SW 1271 (cell line): ENCODE data around the gene MPZL3.

Experiments
- DNase-seq, 2 experiments: peaks; one replicate each; lab custom pipeline; 2025; lab: John Stamatoyannopoulos, UW

The MPZL3 gene, protein sequence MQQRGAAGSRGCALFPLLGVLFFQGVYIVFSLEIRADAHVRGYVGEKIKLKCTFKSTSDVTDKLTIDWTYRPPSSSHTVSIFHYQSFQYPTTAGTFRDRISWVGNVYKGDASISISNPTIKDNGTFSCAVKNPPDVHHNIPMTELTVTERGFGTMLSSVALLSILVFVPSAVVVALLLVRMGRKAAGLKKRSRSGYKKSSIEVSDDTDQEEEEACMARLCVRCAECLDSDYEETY

DNA sequence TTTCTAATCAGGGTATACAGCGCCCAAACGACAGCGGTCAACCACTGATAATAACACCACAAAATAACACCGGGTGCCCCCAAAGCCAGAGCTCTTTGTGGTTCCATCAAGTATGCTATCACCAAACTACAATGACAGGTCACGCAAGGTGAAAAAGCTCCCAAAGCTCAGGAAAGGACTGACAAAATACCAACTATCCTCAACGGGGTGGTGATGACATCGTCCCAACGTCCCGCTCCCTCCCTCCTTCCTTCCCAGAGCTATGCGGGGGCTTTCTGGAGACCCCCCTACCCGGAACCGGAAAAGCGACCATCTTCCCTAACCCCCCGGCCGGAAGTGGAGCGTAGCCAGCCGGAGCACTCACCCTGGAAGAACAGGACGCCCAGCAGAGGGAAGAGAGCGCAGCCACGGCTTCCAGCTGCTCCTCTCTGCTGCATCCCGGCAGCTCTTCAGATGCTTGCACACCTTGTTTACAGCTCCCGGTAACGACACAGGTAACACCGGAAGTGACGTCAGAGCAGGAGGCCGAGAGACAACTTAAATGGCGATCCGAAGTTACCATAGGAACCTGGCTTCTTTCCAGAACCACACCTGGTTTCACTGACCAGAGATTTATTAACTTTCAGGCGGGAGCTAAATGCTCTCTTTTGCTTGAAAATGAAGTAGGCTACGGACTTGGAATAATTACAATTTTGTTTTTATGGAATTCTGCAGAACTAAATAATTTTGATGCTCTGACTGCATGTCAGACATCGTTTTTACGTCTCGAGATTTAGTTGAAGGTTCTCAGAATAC is at the start of gene MPZL3:
Gene MPZL3, minus strand, starts transcription at position 508 of the 795 bp plus-strand sequence. Its CDS starts 71 bp downstream, at position 437.
- no peak for DNase-seq

DNA sequence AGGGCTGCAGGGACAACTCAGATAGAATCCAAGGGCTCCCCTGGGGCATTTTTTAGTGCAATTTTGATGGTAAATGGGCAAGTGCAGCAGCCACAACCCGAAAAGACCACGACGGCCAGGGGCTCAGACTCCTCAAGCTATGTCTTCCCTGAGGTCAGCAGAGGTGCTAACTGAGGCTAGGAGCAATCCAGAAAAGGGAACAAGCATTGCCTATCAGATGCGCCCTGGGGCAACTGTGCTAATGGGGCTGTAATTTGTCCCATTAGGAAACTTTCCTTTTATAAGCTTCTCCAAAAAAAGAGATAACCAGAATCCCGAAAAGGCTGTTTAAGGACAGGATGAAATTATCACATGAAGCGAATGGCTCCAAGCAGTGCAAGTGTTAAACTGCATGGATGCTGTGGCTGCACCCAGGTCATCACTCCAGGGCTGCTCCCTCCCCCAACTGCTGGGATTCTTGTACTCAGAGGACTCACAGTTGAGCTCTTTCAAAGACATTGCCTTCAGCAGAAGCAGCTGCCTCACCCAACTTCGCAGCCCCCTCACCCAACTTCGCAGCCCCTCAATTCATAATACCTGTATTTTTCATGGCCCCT is 49.5 kb upstream of the MPZL3 start:
- no peak for DNase-seq

DNA sequence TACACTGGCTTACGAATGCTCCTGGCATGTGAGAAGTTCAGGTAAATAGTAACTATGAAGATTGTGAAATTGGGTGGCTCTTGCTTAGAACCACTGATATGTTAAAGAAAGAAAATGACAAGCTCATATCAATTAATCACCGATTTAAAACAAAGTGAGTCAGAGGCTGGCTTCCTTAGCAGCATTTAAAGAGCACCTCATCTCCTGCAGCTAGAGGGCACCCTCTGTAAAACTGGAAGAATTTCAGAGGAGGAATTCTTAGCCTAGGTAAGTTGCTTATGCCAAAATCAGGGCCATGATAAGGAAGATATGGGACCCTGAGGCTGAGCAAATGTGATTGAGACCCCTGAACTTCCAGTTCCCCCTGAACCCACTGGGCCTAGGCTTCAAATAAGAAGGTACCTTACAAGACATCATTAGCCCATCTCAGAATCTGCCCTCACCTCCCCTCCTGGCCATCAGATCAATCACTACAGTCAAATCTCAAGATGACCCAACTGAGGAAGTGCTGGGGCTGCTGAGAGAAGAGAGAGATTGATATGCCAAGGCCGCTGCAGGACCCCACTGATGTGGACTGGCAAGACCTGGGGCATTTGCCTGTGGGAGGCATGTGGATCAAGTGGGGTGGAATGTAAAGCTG is 43.8 kb upstream of the MPZL3 start:
- no peak for DNase-seq

DNA sequence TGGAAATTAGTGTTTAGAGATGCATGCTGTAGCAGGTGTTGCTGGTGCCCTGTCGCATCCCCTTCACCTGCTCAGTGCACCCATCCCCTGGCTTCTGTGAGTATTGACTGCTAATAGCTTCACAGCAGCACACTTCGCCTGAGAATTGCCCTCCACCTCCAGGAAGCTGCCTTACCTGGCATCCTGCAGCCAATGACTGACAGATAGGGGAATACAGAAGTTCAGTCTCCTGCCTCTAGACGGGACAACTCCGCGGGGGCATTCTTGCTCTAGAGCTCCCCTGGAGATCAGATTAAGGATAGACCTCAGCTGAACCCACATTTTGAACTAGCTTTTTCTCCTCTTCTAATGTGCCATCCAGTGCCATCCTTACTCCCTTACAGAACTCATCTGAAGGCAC is 43.0 kb upstream of the MPZL3 start:
- DNase-seq: no peak

DNA sequence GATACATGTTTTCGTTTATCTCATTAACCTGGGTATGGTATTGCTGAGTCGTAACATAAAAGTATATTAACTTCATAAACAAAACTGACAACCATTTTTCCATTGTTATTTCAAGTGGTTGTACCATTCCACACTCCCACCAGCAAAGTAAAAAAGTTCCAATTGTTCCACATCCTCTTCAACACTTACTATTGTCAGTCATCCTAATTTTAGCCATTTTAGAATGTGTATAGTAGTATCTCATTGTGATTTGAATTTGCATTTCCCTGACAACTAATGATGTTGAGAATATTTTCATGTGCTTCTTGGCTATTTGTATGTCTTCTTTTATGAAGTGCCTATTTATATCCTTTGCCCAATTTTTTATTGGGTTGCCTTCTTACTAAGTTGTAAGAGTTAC is 41.9 kb upstream of the MPZL3 start:
- no peak for DNase-seq

DNA sequence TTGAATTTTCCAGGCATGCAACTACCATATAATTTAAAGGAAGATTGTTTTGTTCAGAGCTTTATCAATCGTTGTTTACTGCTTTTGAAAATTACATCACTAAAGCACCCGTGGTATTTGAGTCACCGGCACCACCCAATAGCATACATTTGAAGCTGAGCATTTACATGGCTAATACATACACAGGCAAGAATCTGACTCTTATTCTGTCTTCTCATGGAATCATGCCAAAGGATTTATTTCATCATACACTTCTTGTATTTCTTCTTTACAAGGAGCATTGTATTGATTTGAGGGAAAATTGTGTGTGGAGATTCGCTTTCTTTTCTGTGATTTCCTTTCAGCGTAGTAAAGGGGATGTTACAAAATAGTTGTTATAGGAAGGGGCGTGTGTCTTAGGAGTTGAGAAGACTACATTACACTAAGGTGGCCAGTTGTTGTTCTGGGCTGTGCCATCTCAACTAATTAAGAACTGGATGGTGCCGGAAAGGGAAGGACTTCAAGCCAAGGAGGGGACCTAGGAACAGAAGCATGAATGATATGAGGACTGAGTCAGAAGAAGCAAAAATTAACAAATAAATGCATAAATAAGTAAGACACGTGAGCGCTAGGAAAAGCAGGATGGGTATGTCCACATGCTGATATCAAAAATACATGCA is 39.4 kb upstream of the MPZL3 start:
- DNase-seq: no peak

DNA sequence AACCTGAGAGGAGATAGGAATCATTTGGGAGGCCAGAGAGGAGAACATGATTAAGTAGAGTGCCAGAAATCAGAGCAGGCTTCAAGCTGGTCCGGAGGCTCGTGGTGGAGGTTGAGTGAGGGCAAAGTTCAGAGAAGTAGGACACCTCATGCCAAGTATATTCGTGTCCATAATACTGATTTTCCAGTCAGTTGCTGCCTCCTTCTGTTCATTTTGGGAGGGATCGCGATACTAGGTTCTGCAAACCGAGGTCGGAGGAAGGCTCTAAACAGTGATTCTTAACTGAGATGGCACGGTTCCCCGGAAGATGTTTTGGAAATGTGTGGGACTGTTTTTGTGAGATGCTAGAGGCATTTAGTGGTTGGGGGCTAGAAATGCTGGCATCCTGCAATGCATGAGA is 38.8 kb upstream of the MPZL3 start:
- DNase-seq: peak in 1 of 2 experiments; percentile 2

DNA sequence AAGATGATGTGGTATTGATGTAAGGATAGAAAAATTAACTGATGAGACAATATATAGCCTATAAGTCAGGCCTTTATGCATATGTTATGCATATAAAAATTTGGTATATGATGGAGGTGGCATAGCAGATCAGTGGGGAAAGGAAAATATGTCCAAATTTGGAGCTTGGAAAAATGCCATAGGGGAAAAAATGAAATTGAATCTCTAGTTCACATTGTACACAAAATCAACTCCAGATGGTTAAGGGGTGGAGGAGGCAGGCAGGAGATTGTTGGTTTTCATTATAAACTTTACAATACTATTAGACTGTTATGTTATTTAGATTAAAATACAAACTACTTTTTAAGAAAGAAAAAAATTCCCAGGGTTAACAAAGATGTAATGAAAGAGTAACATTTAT is 37.2 kb upstream of the MPZL3 start:
- no peak for DNase-seq

DNA sequence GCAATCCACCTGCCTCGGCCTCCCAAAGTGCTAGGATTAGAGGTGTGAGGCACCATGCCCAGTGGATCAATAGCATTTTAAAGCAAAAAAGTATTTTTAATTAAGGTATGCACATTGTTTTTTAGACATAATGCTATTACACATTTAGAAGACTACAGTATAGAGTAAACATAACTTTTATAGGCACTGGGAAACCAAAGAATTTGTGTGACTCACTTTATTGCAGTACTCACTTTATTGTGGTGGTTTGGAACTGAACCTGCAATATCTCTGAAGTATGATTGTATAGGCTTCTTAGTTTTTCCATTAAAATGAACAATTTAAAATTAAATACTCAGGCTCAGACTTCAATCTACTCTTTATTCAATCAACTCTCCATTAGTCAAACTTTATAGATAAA is 34.8 kb upstream of the MPZL3 start:
- no peak for DNase-seq

DNA sequence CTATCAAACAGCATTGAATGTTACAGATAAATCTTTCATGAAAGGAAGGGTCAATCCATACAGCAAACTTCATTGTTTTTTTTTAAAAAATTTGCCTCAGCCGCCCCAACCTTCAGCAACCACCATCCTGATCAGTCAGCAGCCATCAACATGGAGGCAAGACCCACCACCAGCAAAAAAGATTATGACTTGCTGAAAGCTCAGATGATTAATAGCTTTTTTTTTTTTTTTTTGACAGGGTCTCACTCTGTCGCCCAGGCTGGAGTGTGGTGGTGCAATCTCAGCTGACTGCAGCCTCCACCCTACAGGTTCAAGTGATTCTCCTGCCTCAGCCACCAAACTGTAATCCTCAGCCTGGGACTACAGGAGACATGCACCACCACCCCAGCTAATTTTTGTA is 34.4 kb upstream of the MPZL3 start:
- no peak for DNase-seq

DNA sequence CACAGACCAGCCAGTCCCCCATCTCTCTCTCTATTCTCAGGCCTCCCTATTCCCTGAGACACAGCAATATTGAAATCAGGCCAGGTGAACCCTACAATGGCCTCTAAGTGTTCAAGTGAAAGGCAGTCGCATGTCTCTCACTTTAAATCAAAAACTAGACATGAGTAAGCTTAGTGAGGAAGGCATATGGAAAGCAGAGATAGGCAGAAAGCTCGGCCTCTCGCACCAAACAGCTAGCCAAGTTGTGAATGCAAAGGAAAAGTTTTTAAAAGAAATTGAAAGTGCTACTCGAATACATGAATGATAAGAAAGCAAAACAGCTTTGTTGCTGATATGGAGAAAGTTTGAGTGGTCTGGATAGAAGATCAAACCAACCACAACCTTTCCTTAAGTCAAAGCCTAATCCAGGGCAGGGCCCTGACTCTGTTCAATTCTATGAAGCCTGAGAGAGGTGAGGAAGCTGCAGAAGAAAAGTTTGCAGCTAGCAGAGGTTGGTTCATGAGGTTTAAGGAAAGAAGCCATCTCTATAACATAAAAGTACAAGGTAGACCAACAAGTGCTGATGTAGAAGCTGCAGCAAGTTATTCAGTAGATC is 31.7 kb upstream of the MPZL3 start:
- no peak for DNase-seq

DNA sequence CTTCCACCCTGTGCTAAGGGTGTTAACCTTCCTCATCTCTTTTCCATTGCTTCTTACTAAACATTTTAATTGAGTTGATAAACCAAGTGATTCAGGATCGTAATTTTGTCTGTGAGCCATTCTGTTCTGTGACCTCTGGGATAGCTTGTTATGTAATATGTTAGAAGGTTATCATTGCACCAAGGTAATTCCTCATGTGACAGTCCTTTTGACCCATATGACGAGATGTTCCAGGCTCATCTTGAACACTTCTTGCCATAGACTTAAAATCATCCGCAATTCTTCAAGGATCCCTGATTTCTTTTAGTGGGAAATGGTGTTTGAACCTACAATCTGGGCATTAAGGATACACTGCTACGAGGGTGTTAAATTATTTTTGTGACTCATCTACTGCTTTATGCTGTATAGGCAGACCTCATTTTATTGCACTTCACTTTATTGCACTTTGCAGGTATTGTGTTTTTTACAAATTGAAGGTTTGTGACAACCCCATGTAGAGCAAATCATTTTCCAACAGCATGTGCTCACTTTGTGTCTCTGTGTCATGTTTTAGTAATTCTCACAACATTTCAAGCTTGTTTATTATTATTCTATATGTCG is 31.0 kb upstream of the MPZL3 start:
- DNase-seq: no peak

DNA sequence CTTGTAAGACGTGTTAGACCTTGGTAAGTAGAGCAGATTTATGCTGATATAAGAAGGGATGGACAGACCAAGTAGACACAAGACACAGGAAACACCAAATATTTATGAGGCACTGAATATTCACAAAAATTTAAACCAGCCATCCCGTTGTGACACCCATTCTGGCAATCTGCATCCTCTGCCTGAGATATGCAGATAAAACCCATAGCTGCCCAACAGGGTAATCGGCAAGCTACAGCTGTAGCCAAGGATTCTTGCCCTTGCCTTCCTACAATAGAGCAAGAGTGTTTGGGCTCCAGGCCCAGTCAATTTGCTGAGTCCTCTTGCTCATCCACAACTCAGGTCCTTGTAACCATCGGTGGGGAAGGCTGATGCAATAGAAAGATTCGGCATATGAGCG is 30.4 kb upstream of the MPZL3 start:
- no peak for DNase-seq

DNA sequence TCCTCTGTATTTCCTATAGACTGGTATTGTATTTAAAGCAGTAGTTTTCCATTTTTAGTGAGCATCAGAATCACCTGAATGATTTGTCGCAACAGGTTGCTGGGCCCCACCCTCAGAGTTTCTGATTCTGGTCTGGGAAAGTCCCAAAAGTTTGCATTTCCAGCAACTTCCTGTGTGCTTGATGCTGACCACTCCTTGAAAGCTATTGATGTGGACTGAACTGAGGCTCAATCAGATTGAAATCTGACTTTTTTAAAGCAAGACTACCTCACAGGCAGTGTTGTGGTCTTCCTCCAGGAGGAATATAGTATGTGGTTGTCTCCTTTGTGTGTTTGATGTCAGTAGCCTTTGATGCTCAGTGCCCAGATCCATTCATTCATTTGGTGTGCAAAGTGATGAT is 29.1 kb upstream of the MPZL3 start:
- DNase-seq: no peak

DNA sequence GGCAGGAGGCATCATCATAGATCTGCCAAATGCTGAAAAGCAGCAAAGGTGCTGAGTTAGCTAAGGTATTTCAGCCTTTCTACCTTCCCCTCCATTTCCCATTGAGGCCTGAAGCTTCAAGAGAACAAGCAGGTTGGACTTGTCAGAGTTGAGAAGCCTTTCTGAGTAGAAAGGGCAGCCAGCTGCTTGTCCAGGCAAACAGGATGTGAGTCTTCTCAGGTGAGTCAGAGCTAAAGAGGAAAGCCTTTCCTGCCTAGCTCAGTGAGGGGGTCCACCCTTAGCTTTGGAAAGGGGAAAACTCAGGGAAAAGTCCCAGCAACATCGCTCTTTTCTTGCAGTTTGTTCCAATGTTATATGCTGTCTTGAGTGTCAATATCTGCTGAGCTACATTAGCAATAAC is 25.1 kb upstream of the MPZL3 start:
- DNase-seq: peak; percentile 25 to 49

DNA sequence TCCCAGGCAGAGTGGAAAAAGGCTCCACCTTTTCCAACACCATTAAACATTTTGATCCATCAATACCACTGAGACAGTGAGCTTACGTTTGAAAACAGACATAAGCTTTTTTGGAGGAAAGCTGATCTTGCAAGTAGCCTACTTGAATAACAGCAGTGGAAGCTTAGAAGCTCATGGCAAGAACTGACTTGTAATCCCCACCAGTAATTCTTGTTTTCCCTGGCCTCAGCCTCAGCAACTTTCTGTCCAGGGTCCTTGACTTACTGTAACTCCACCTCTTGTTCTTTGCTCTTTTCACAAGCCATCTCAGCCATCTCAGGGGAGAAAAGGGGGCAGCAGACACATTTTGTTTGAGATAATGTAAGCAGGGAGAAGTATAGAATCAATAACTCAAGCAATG is 24.3 kb upstream of the MPZL3 start:
- no peak for DNase-seq

DNA sequence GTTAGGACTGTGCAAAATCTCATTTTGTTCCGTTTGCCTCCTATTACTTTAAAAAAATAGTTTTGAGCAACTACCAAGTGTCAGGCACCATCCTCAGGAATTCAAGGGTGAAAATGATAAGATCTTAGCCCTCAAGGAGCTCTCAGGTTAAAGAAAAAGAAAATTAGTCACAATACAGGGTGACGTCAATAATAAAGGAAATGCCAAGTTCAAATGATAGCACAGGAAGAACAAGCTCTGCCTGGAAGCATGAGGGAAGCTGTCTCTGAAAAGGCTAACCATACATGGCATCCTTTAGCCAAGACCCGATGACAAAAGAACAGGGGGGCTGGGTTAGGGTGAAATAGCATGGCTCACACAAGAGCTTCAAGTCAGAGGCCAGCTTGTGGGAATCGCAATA is 23.0 kb upstream of the MPZL3 start:
- DNase-seq: peak in 1 of 2 experiments; percentile 22

DNA sequence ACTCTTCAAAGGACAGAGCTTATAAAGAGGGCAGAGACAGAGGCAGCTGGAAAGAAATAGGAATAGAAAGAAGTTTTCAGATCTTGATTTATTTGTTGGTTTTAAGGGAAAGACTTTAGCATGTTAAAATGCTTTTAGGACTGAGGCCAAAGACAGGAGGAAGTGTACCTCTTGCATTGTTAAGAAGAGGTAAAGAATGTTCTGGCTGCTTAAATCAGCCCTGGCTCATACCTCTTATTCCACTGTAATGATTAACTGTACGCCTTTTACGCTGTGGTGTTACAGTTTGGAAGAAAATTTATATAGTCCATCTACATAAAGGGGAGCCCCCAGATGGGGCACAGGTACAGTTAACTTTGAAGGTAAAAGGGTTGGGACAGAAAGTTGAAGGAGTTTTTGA is 22.0 kb upstream of the MPZL3 start:
- no peak for DNase-seq

DNA sequence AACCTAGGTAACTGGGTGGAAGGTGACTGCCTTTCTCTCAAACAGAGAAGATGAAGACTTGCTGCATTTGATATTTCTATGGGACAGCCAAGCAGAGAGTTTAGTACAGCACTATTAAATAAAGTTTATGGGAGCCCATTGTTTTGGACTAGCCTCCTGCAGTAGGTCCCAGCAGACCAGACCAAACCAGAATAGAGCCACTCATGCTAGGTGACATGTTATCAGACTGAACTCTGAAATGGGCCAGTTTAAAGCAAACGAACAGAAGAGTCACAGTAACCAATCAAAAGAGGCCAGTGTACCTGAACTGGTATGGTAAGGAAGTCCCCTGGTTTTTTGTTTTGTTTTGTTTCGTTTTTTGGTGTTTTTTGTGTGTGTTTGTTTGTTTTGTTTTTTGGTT is 19.8 kb upstream of the MPZL3 start:
- no peak for DNase-seq

DNA sequence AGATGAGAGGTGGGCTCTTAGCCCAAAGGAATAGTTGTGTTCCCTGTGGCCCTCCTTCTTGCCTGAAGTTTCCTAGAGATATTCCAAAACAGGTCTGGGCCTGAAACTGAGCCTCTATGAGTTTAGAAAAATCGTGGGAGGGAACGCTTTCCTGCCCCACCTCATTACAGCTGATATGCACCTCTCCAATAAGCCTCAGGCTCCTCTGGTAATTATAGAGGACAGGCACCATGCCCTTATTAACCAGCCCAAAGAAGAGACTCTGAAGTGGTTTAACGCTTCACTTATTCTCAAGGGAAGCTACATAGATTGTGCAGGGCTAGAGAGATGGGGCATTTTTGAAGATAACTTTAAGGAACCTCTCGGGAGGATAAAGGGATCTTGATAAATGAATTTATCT is 15.3 kb upstream of the MPZL3 start:
- no peak for DNase-seq

DNA sequence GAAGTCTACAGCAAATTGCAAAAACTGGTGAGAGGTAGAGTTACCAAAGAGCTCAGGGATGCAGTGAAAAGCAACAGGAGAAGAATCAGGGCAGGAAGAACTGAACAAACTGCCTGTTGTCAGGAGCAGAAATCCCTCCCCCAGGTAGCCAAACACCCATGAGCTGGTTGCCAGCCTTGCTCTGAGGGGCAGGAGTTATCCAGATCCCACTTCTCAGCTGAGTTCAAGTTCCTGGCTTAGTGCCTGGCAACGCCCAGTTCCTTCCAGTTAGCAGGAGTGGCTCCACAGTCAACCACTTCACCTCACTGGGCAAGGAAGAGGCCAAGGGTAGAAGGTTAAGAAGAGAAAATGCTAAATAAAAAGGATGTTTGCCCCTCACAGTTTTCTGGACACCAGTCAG is 13.8 kb upstream of the MPZL3 start:
- DNase-seq: no peak
